ENCODE measurements around the gene ENOX1.

The ENOX1 gene

GRCh38 chr13:43238341-43239083 is 548.3 kb downstream of the ENOX1 start:
- no peak for TF ChIP-seq CTCF (IDR thresholded peaks at IDR 0.05; ENCODE audit: insufficient read depth, low read depth, low read length, missing control alignments)
- H3K4me3 ChIP-seq (ENCODE audit: low read depth, low read length) = no peak overlapping the region
- DNase-seq (ENCODE audit: low read depth) = no peak

DNA sequence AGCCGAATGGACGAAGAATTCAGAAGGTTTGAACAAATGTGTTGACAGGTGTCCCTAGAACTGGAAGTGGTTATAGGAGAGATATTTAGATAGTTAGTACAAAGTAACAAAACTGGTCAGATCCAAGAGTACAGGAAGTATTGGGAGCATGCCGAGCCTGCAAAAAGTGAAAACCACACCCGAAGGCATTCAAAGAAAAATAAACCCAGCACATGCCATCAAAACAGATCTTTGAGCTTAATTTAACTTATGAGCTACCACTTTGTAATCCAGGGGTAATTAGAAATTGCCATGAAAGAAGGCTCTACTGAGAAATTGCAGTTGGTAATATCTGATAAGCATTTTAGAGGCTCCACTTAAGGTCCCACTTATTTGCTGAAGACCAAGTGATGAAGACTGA is 549.2 kb downstream of the ENOX1 start:
- no peak for TF ChIP-seq CTCF (IDR thresholded peaks at IDR 0.05; ENCODE audit: insufficient read depth, low read depth, low read length, missing control alignments)
- no peak for DNase-seq (ENCODE audit: low read depth)
- no peak overlapping the region for H3K4me3 ChIP-seq (ENCODE audit: low read depth, low read length)

- DNase-seq (ENCODE audit: low read depth) = no peak
- H3K4me3 ChIP-seq (ENCODE audit: low read depth, low read length) = no peak overlapping the region
- TF ChIP-seq CTCF (IDR thresholded peaks at IDR 0.05; ENCODE audit: insufficient read depth, low read depth, low read length, missing control alignments) = no peak
Observed at GRCh38 chr13:43235028-43235427, 551.7 kb downstream of the ENOX1 start.

GRCh38 chr13:43232873-43233265 is 553.9 kb downstream of the ENOX1 start:
- TF ChIP-seq CTCF (IDR thresholded peaks at IDR 0.05; ENCODE audit: insufficient read depth, low read depth, low read length, missing control alignments) = no peak
- H3K4me3 ChIP-seq (ENCODE audit: low read depth, low read length) = no peak overlapping the region
- DNase-seq (ENCODE audit: low read depth) = no peak

DNA sequence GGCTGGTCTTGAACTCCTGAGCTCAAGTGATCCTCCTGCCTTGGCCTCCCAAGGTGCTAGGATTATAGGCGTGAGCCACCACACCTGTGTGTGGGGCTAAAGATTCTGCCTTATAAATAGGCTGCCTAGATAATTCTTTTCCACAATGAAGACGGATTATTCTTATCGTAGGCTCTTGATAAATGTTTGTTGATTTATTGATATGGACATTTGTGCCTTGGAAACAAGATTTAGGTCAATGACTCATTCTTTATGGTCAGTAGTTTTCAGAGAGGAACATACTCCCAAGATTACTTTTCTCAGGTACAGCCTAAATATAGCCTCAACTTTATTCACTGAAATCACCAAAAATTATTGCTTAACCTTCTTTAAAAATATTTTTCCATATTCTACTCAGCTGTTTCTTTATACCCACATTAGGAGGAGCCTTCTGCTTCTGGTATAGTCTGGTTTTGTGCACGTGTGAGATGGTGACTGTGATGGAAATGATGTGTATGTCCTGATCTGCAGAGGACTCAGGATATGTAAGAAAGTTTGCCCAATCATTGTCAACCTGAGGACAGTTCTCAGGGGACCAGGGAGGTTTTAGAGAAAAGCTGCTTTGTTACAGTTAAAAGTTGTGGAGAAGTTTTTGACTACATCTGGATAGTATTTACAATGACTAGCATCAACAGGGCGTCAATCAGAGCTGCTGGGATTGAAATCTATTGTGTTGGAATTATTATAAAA is 554.5 kb downstream of the ENOX1 start:
- no peak for DNase-seq (ENCODE audit: low read depth)
- no peak overlapping the region for H3K4me3 ChIP-seq (ENCODE audit: low read depth, low read length)
- no peak for TF ChIP-seq CTCF (IDR thresholded peaks at IDR 0.05; ENCODE audit: insufficient read depth, low read depth, low read length, missing control alignments)

- peak; percentile 41 for DNase-seq (ENCODE audit: low read depth)
- H3K4me3 ChIP-seq (ENCODE audit: low read depth, low read length) = no peak overlapping the region
- TF ChIP-seq CTCF (IDR thresholded peaks at IDR 0.05; ENCODE audit: insufficient read depth, low read depth, low read length, missing control alignments) = no peak
Observed at GRCh38 chr13:43230989-43231388, 555.8 kb downstream of the ENOX1 start.
